ENCODE measurements around the gene CDH5. TPM values are rescaled to one million over a fixed set of nuclear protein-coding genes. Genes with fewer than 3 reads are reported as not detected.

CDH5 gene
- total and polyA plus RNA-seq, 4 donors: 29.9 to 196 (median 81.1) TPM

GRCh38 chr16:66421891-66422290 is 55.4 kb downstream of the CDH5 start:
- no peak overlapping the region for H3K9ac ChIP-seq (ENCODE audit: insufficient read depth in 1 of 2, low read length in 2 of 2)
- 78 to 86% methylated on average over 6 of the region's 6 CpGs for whole genome bisulfite sequencing, 2 donors
- peaks cover 0 to 11% (median 0%) of the 10 kb centered on the region in 5 donors for H3K4me1 ChIP-seq (ENCODE audit: control insufficient read depth in 5 of 5, insufficient read depth in 5 of 5, low read length in 5 of 5)
- no peak for TF ChIP-seq CTCF (IDR thresholded peaks at IDR 0.05; ENCODE audit: control extremely low read depth, extremely low read depth)
- peaks cover 0 to 21% (median 0%) of the 10 kb centered on the region in 3 donors for H3K27me3 ChIP-seq (ENCODE audit: control insufficient read depth in 3 of 3, insufficient read depth in 3 of 3, low read length in 2 of 3)
- H3K36me3 ChIP-seq (ENCODE audit: control insufficient read depth in 4 of 4, insufficient read depth in 4 of 4, low read length in 4 of 4): no peaks in the 10 kb centered on the region
- ATAC-seq (ENCODE audit: insufficient read depth, low FRiP score): no peak
- H3K27ac ChIP-seq (ENCODE audit: low read depth in 1 of 2, low read length in 1 of 2): no peak overlapping the region
- no peak overlapping the region for H3K4me3 ChIP-seq
- H3K9me3 ChIP-seq (ENCODE audit: control insufficient read depth in 4 of 4, insufficient read depth in 3 of 4, low read length in 3 of 4): no peaks in the 10 kb centered on the region
- no peak for DNase-seq

GRCh38 chr16:66422366-66422765 is 55.9 kb downstream of the CDH5 start:
- DNase-seq (no peak), ATAC-seq (ENCODE audit: insufficient read depth, low FRiP score) (no peak)
- peaks cover 0 to 21% (median 0%) of the 10 kb centered on the region in 3 donors for H3K27me3 ChIP-seq (ENCODE audit: control insufficient read depth in 3 of 3, insufficient read depth in 3 of 3, low read length in 2 of 3)
- H3K4me3 ChIP-seq: no peak overlapping the region
- H3K9ac ChIP-seq (ENCODE audit: insufficient read depth in 1 of 2, low read length in 2 of 2): no peak overlapping the region
- TF ChIP-seq CTCF (IDR thresholded peaks at IDR 0.05; ENCODE audit: control extremely low read depth, extremely low read depth): no peak
- H3K9me3 ChIP-seq (ENCODE audit: control insufficient read depth in 4 of 4, insufficient read depth in 3 of 4, low read length in 3 of 4): no peaks in the 10 kb centered on the region
- peaks cover 0 to 11% (median 0%) of the 10 kb centered on the region in 5 donors for H3K4me1 ChIP-seq (ENCODE audit: control insufficient read depth in 5 of 5, insufficient read depth in 5 of 5, low read length in 5 of 5)
- no peak overlapping the region for H3K27ac ChIP-seq (ENCODE audit: low read depth in 1 of 2, low read length in 1 of 2)
- H3K36me3 ChIP-seq (ENCODE audit: control insufficient read depth in 4 of 4, insufficient read depth in 4 of 4, low read length in 4 of 4): no peaks in the 10 kb centered on the region
- 46 to 60% methylated on average over 2 of the region's 2 CpGs for WGBS, 2 donors

- Histone ChIP-seq H3K27me3 (ENCODE audit: control insufficient read depth in 3 of 3, insufficient read depth in 3 of 3, low read length in 2 of 3) (peaks cover 0 to 28% (median under 1%) of the 10 kb centered on the region in 3 donors), H3K4me1 (ENCODE audit: control insufficient read depth in 5 of 5, insufficient read depth in 5 of 5, low read length in 5 of 5) (peaks cover 0 to 19% (median 0%) of the 10 kb centered on the region in 5 donors), H3K4me3 (no peak overlapping the region), H3K9ac (ENCODE audit: insufficient read depth in 1 of 2, low read length in 2 of 2) (peak overlapping the region in 1 of 2 donors; percentile 26), H3K27ac (ENCODE audit: low read depth in 1 of 2, low read length in 1 of 2) (no peak overlapping the region), H3K36me3 (ENCODE audit: control insufficient read depth in 4 of 4, insufficient read depth in 4 of 4, low read length in 4 of 4) (no peaks in the 10 kb centered on the region), H3K9me3 (ENCODE audit: control insufficient read depth in 4 of 4, insufficient read depth in 3 of 4, low read length in 3 of 4) (peaks cover 0 to 2% (median 0%) of the 10 kb centered on the region in 4 donors)
- TF ChIP-seq CTCF (IDR thresholded peaks at IDR 0.05; ENCODE audit: control extremely low read depth, extremely low read depth): no peak
- 90 to 100% methylated on average over 1 of the region's 1 CpG for WGBS, 2 donors
- no peak for DNase-seq
- ATAC-seq (ENCODE audit: insufficient read depth, low FRiP score): no peak
These were observed 56.7 kb downstream of the CDH5 start for GRCh38 chr16:66423177-66423576.

DNA sequence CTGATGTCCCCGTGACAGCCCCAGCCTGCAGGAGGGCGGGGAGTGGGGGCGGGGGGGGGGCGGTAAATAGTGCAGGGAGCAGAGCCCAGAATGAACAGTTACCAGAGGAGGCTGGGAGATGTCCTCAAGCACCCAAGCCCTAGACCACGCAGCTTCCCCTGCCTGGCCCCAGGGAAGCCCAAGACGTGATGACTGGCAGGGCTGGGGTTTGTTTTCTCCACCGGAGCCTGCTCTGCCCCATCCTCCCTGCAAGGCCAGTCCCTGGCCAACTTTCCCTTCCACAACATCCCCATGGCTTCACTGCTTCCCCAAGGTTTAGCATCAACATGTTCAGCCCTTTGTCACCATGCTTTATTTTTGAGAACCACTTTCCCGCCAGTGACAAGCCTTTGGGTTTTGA is 59.2 kb downstream of the CDH5 start:
- Histone ChIP-seq H3K27me3 (ENCODE audit: control insufficient read depth in 3 of 3, insufficient read depth in 3 of 3, low read length in 2 of 3) (peaks cover 0 to 47% (median 3%) of the 10 kb centered on the region in 3 donors), H3K4me1 (ENCODE audit: control insufficient read depth in 5 of 5, insufficient read depth in 5 of 5, low read length in 5 of 5) (peaks cover 0 to 34% (median 2%) of the 10 kb centered on the region in 5 donors), H3K27ac (ENCODE audit: low read depth in 1 of 2, low read length in 1 of 2) (no peak overlapping the region), H3K4me3 (no peak overlapping the region), H3K9me3 (ENCODE audit: control insufficient read depth in 4 of 4, insufficient read depth in 3 of 4, low read length in 3 of 4) (peaks cover 0 to 3% (median 0%) of the 10 kb centered on the region in 4 donors), H3K9ac (ENCODE audit: insufficient read depth in 1 of 2, low read length in 2 of 2) (no peak overlapping the region), H3K36me3 (ENCODE audit: control insufficient read depth in 4 of 4, insufficient read depth in 4 of 4, low read length in 4 of 4) (no peaks in the 10 kb centered on the region)
- no peak for ATAC-seq (ENCODE audit: insufficient read depth, low FRiP score)
- WGBS, 2 donors: 38 to 40% methylated on average over 8 of the region's 8 CpGs
- no peak for TF ChIP-seq CTCF (IDR thresholded peaks at IDR 0.05; ENCODE audit: control extremely low read depth, extremely low read depth)
- DNase-seq: peak in 1 of 3 donors; percentile 50
